Measurements from ENCODE around the gene C6orf89. TPM values are rescaled to one million over a fixed set of nuclear protein-coding genes. Genes with fewer than 3 reads are reported as not detected.
A peak's percentile ranks its signal among the peaks of the same experiment; 100 is the strongest.

C6orf89 gene
- total RNA-seq, 2 experiments from 2014 or later: 40.0 to 41.1 TPM

DNA sequence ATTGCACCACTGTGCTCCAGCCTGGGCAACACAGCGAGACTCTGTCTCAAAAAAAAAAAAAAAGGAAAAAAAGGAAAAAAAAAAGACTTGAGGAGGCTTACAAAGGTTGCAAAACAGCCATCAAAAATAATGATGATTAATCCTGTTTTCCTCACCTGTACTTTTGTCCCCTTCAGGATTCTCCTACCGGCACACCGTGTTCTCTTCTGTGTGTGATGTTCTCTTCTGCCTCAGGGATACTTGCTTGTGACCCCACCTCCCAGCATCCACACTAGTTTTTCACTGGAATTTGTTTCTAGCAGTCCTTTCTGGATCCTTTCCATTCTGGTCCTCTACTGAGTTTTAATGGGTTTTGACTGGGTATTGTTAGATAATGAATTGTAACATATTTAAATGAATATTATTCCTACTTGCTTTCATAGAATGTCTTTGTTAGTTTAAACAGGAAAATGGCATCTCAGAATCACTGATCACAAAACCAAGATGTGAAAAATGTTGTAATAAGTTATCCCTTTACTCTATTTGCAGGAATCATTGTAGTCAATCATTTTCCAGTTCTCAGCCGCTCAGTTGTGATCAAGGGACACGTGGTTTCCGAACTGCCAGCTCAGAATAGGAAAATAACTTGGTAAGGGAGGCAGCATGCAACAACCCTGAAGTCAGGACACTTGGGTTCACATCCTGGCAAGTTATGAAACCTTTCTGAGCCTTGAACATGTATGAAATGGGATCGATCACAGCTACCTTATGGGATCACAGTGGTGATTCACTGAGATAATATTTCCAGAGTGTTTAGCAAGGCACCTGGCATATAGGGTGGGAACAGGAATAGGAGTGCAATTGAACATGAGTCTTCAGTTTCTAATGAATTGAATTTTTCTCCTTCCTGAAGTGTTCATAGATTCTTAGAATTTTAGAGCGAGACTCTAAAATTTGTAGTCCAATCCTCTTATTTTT, 8.5 kb downstream of the C6orf89 start:
- peaks cover 9% of the 10 kb centered on the region for H3K4me1 Mint-ChIP-seq (ENCODE audit: low read depth)
- H3K4me3 Mint-ChIP-seq: no peak overlapping the region
- no peaks in the 10 kb centered on the region for H3K27me3 Mint-ChIP-seq (ENCODE audit: low read depth)
- ChIA-PET CTCF (interaction anchor here (2.2 to 3.6 kb wide), 2 partner anchors 9 to 124 kb away, joined by 12 to 18 read pairs; partner anchors contain the start of gene C6orf89), POLR2A (no interaction called here)
- ATAC-seq: no peak
- no peak for DNase-seq
- H3K9me3 Mint-ChIP-seq (ENCODE audit: insufficient read depth): no peaks in the 10 kb centered on the region
- no peak overlapping the region for H3K27ac Mint-ChIP-seq
- peaks cover 23% of the 10 kb centered on the region for H3K36me3 Mint-ChIP-seq (ENCODE audit: low read depth)

- DNase-seq (peak; percentile 53), ATAC-seq (peak; percentile 70)
- Mint-ChIP-seq H3K4me3 (no peak overlapping the region), H3K4me1 (ENCODE audit: low read depth) (peaks cover 7% of the 10 kb centered on the region), H3K36me3 (ENCODE audit: low read depth) (peaks cover 30% of the 10 kb centered on the region), H3K27me3 (ENCODE audit: low read depth) (no peaks in the 10 kb centered on the region), H3K9me3 (ENCODE audit: insufficient read depth) (no peaks in the 10 kb centered on the region), H3K27ac (no peak overlapping the region)
- CTCF ChIA-PET: interaction anchor here (1.2 to 3.8 kb wide), 4 partner anchors 13 to 120 kb away, joined by 3 to 33 read pairs (median 4); partner anchors contain the start of gene PPIL1
- POLR2A ChIA-PET: no interaction called here
These were observed 11.9 kb downstream of the C6orf89 start for GRCh38 chr6:36897609-36898008.

- ATAC-seq: no peak
- Mint-ChIP-seq H3K4me1 (ENCODE audit: low read depth) (peaks cover 22% of the 10 kb centered on the region), H3K36me3 (ENCODE audit: low read depth) (peaks cover 64% of the 10 kb centered on the region), H3K9me3 (ENCODE audit: insufficient read depth) (no peaks in the 10 kb centered on the region), H3K4me3 (no peak overlapping the region), H3K27ac (no peak overlapping the region), H3K27me3 (ENCODE audit: low read depth) (no peaks in the 10 kb centered on the region)
- ChIA-PET POLR2A (interaction anchor here (0.7 to 0.9 kb wide), 2 partner anchors 9 to 11 kb away, joined by 3 read pairs; no protein-coding TSS in a partner anchor), CTCF (interaction anchor here (1.4 to 3.2 kb wide), 5 partner anchors 9 to 114 kb away, joined by 3 to 17 read pairs (median 8); partner anchors contain the start of gene C6orf89)
- no peak for DNase-seq
These were observed 18.4 kb downstream of the C6orf89 start for GRCh38 chr6:36904114-36904513.

- H3K36me3 Mint-ChIP-seq (ENCODE audit: low read depth): peaks cover 63% of the 10 kb centered on the region
- no peak overlapping the region for H3K4me3 Mint-ChIP-seq
- ATAC-seq (no peak), DNase-seq (no peak)
- no peaks in the 10 kb centered on the region for H3K9me3 Mint-ChIP-seq (ENCODE audit: insufficient read depth)
- CTCF ChIA-PET: interaction anchor here (1.0 to 3.2 kb wide), 6 partner anchors 9 to 113 kb away, joined by 3 to 17 read pairs (median 8); partner anchors contain the start of gene C6orf89
- no peaks in the 10 kb centered on the region for H3K27me3 Mint-ChIP-seq (ENCODE audit: low read depth)
- H3K4me1 Mint-ChIP-seq (ENCODE audit: low read depth): peaks cover 21% of the 10 kb centered on the region
- POLR2A ChIA-PET: no interaction called here
- no peak overlapping the region for H3K27ac Mint-ChIP-seq
These were observed 19.2 kb downstream of the C6orf89 start for GRCh38 chr6:36904851-36905393.

- Mint-ChIP-seq H3K27ac (peak overlapping the region; percentile 58), H3K4me1 (ENCODE audit: low read depth) (peaks cover 29% of the 10 kb centered on the region), H3K27me3 (ENCODE audit: low read depth) (no peaks in the 10 kb centered on the region), H3K9me3 (ENCODE audit: insufficient read depth) (no peaks in the 10 kb centered on the region), H3K36me3 (ENCODE audit: low read depth) (peaks cover 66% of the 10 kb centered on the region), H3K4me3 (no peak overlapping the region)
- DNase-seq (no peak), ATAC-seq (no peak)
- CTCF ChIA-PET: interaction anchor here (0.9 to 3.4 kb wide), 4 partner anchors 10 to 112 kb away, joined by 3 to 15 read pairs (median 6); partner anchors contain the start of gene C6orf89
- POLR2A ChIA-PET: no interaction called here
These were observed 21.0 kb downstream of the C6orf89 start for GRCh38 chr6:36906539-36907325.

- peaks cover 61% of the 10 kb centered on the region for H3K36me3 Mint-ChIP-seq (ENCODE audit: low read depth)
- CTCF ChIA-PET: interaction anchor here (2.6 to 3.4 kb wide), 2 partner anchors 23 to 111 kb away, joined by 9 to 15 read pairs; partner anchors contain the start of gene C6orf89
- ATAC-seq (no peak), DNase-seq (no peak)
- no peaks in the 10 kb centered on the region for H3K9me3 Mint-ChIP-seq (ENCODE audit: insufficient read depth)
- H3K27me3 Mint-ChIP-seq (ENCODE audit: low read depth): no peaks in the 10 kb centered on the region
- no peak overlapping the region for H3K4me3 Mint-ChIP-seq
- POLR2A ChIA-PET: interaction anchor here (0.7 kb wide), 1 partner anchor 296 kb away, joined by 4 read pairs; no protein-coding TSS in a partner anchor
- H3K27ac Mint-ChIP-seq: no peak overlapping the region
- H3K4me1 Mint-ChIP-seq (ENCODE audit: low read depth): peaks cover 39% of the 10 kb centered on the region
These were observed 22.0 kb downstream of the C6orf89 start for GRCh38 chr6:36907781-36908180.

- Mint-ChIP-seq H3K36me3 (ENCODE audit: low read depth) (peaks cover 55% of the 10 kb centered on the region), H3K27me3 (ENCODE audit: low read depth) (no peaks in the 10 kb centered on the region), H3K4me1 (ENCODE audit: low read depth) (peaks cover 49% of the 10 kb centered on the region), H3K9me3 (ENCODE audit: insufficient read depth) (no peaks in the 10 kb centered on the region), H3K4me3 (no peak overlapping the region), H3K27ac (no peak overlapping the region)
- CTCF ChIA-PET: interaction anchor here (2.4 to 3.4 kb wide), 2 partner anchors 24 to 110 kb away, joined by 15 read pairs; partner anchors contain the start of gene C6orf89
- DNase-seq: no peak
- ATAC-seq: no peak
- POLR2A ChIA-PET: interaction anchor here (0.7 kb wide), 1 partner anchor 297 kb away, joined by 4 read pairs; no protein-coding TSS in a partner anchor
These were observed 23.0 kb downstream of the C6orf89 start for GRCh38 chr6:36908747-36909146.

GRCh38 chr6:36912030-36912454, 26.3 kb downstream of the C6orf89 start:
- ChIA-PET CTCF (interaction anchor here (0.7 to 7.0 kb wide), 13 partner anchors 9 to 110 kb away, joined by 3 to 45 read pairs (median 5); partner anchors contain the start of genes C6orf89 and PPIL1), POLR2A (interaction anchor here (0.6 to 2.4 kb wide), 8 partner anchors 24 to 907 kb away, joined by 3 to 13 read pairs (median 4); partner anchors contain the start of genes C6orf89, MTCH1 and PPIL1)
- Mint-ChIP-seq H3K4me1 (ENCODE audit: low read depth) (peaks cover 60% of the 10 kb centered on the region), H3K9me3 (ENCODE audit: insufficient read depth) (no peaks in the 10 kb centered on the region), H3K27me3 (ENCODE audit: low read depth) (no peaks in the 10 kb centered on the region), H3K4me3 (peak overlapping the region; percentile 72), H3K27ac (peak overlapping the region; percentile 87), H3K36me3 (ENCODE audit: low read depth) (peaks cover 58% of the 10 kb centered on the region)
- DNase-seq (peak; percentile 49), ATAC-seq (peak; percentile 45)

DNA sequence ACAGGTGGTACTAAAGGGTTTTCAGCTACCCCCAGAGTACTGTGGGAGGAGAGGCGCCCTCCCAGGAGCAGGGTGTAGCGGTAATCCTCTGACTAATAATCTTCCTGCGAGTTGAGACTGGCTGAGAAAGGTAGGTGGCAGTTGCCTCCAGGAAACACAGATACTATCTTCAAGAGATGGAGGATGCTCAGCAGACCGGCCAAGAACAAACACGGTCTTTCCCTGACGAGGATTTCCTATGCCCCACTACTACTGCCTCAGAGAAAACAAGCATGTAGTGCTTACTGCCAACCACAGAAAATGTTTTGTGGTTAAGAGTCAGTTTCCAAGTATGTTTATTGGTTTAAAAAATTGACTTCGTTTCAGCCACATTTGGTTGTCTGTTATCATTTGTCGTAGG, 26.8 kb downstream of the C6orf89 start:
- ATAC-seq: peak; percentile 94
- CTCF ChIA-PET: interaction anchor here (0.7 to 7.0 kb wide), 14 partner anchors 9 to 136 kb away, joined by 3 to 45 read pairs (median 4); partner anchors contain the start of genes C6orf89 and PPIL1
- Mint-ChIP-seq H3K27me3 (ENCODE audit: low read depth) (no peaks in the 10 kb centered on the region), H3K27ac (peak overlapping the region; percentile 87), H3K4me3 (peak overlapping the region; percentile 72), H3K4me1 (ENCODE audit: low read depth) (peaks cover 57% of the 10 kb centered on the region), H3K36me3 (ENCODE audit: low read depth) (peaks cover 58% of the 10 kb centered on the region), H3K9me3 (ENCODE audit: insufficient read depth) (no peaks in the 10 kb centered on the region)
- POLR2A ChIA-PET: interaction anchor here (0.6 to 2.4 kb wide), 7 partner anchors 23 to 906 kb away, joined by 3 to 13 read pairs (median 3); partner anchors contain the start of genes C6orf89, MTCH1 and PPIL1
- peak; percentile 83 for DNase-seq

DNA sequence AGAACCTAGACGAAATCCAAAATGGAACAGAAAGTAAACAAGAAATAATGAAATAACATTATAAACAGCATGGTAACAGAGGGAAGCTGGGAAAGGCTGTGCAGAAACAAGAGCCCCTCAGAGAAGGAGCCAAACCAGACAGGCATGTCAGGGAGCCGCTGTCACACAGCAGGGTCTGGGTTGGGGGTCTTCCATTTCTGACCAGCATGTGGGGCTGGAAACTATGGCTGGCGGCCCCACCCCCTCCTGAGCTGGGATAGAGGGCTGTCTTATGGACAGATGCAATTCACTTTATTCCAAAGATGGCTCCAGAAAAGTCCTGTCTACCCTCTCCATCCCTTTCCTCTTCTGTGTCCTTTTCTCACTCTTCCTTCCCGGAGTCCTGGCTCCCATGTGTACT, 27.3 kb downstream of the C6orf89 start:
- CTCF ChIA-PET: interaction anchor here (1.0 to 7.0 kb wide), 12 partner anchors 10 to 136 kb away, joined by 3 to 45 read pairs (median 4); partner anchors contain the start of genes C6orf89 and PPIL1
- Mint-ChIP-seq H3K27me3 (ENCODE audit: low read depth) (no peaks in the 10 kb centered on the region), H3K36me3 (ENCODE audit: low read depth) (peaks cover 54% of the 10 kb centered on the region), H3K4me1 (ENCODE audit: low read depth) (peaks cover 53% of the 10 kb centered on the region), H3K27ac (peak overlapping the region; percentile 87), H3K9me3 (ENCODE audit: insufficient read depth) (no peaks in the 10 kb centered on the region), H3K4me3 (peak overlapping the region; percentile 72)
- ATAC-seq: peak; percentile 13
- DNase-seq: no peak
- POLR2A ChIA-PET: interaction anchor here (0.7 to 2.4 kb wide), 6 partner anchors 9 to 906 kb away, joined by 3 to 13 read pairs (median 4); partner anchors contain the start of genes C6orf89 and MTCH1

All from activated CD8-positive, alpha-beta T cell treated with anti-CD3 and anti-CD28 coated beads, Interleukin-2, amount 10 ng/mL, durations not matched to agents 7 days and 5 days (primary cell).